ENCODE measurements around the gene EVA1B. TPM values are rescaled to one million over a fixed set of nuclear protein-coding genes. Genes with fewer than 3 reads are reported as not detected.

Gene EVA1B
- total and polyA plus RNA-seq, 10 of the 15 experiments (the other 5 are each of a cell fraction or from before 2014, with no cell fraction given), result 0.15 to 6.4 (median 3.0) TPM; not detected in 2

- TF ChIP-seq SRF (IDR thresholded peaks at IDR 0.05; ENCODE audit: low read depth in 2 of 2, low read length in 2 of 2), result no peak
- TF ChIP-seq SUZ12 (IDR thresholded peaks at IDR 0.05; ENCODE audit: unreplicated experiment), result no peak
- peak; percentile 48 for TF ChIP-seq HDGF (IDR thresholded peaks at IDR 0.05)
- no peak for TF ChIP-seq ELK1 (IDR thresholded peaks at IDR 0.05; ENCODE audit: low read depth, low read length)
- TF ChIP-seq E2F4 (IDR thresholded peaks at IDR 0.05; ENCODE audit: low read depth, low read length), result no peak
- no peak for TF ChIP-seq POU2F2 (IDR thresholded peaks at IDR 0.05; ENCODE audit: borderline replicate concordance, low read depth, low read length)
- no peak for TF ChIP-seq PAX8 (IDR thresholded peaks at IDR 0.05)
- TF ChIP-seq ESRRA (IDR thresholded peaks at IDR 0.05; ENCODE audit: low read length), result peak; percentile 98; the same call in 1 of the 2 replicates
- TF ChIP-seq MYB (IDR thresholded peaks at IDR 0.05; ENCODE audit: borderline replicate concordance, low read depth, low read length), result no peak
- no peak for TF ChIP-seq BACH1 (IDR thresholded peaks at IDR 0.05; ENCODE audit: borderline replicate concordance)
- no peak for TF ChIP-seq MEF2A (IDR thresholded peaks at IDR 0.05; ENCODE audit: insufficient read depth, low read depth, low read length)
- TF ChIP-seq CHD4 (IDR thresholded peaks at IDR 0.05), result no peak
- no peak for TF ChIP-seq POLR2AphosphoS5 (IDR thresholded peaks at IDR 0.05; ENCODE audit: low read length)
- no peak for TF ChIP-seq CBFB (IDR thresholded peaks at IDR 0.05; ENCODE audit: low read depth)
- TF ChIP-seq SIN3A (IDR thresholded peaks at IDR 0.05; ENCODE audit: low read depth, low read length), result no peak
- TF ChIP-seq SPI1 (IDR thresholded peaks at IDR 0.05; ENCODE audit: borderline replicate concordance, insufficient read depth, low read depth, low read length), result peak; percentile 88
- TF ChIP-seq, protein P1, sequence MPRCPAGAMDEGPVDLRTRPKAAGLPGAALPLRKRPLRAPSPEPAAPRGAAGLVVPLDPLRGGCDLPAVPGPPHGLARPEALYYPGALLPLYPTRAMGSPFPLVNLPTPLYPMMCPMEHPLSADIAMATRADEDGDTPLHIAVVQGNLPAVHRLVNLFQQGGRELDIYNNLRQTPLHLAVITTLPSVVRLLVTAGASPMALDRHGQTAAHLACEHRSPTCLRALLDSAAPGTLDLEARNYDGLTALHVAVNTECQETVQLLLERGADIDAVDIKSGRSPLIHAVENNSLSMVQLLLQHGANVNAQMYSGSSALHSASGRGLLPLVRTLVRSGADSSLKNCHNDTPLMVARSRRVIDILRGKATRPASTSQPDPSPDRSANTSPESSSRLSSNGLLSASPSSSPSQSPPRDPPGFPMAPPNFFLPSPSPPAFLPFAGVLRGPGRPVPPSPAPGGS (IDR thresholded peaks at IDR 0.05; ENCODE audit: borderline replicate concordance, insufficient read depth, low read depth, low read length, poor library complexity, severe bottlenecking), result no peak
- TF ChIP-seq FOXK2 (IDR thresholded peaks at IDR 0.05), result no peak
- no peak for TF ChIP-seq CREM (IDR thresholded peaks at IDR 0.05; ENCODE audit: low read depth)
- no peak for TF ChIP-seq WRNIP1 (IDR thresholded peaks at IDR 0.05; ENCODE audit: borderline replicate concordance, low read depth, low read length)
- no peak for TF ChIP-seq FOXM1 (IDR thresholded peaks at IDR 0.05; ENCODE audit: low read depth, low read length)
- no peak for TF ChIP-seq SUPT20H (IDR thresholded peaks at IDR 0.05; ENCODE audit: borderline replicate concordance, control insufficient read depth, low read depth, low read length)
Observed at GRCh38 chr1:36349241-36349671, 25.8 kb upstream of the EVA1B start (continued).

Data from GM12878 (cell line).